ENCODE measurements around the gene ARPIN. TPM values are rescaled to one million over a fixed set of nuclear protein-coding genes. Genes with fewer than 3 reads are reported as not detected.

ARPIN gene
- total RNA-seq, 2 experiments from 2014 or later = not detected

DNA sequence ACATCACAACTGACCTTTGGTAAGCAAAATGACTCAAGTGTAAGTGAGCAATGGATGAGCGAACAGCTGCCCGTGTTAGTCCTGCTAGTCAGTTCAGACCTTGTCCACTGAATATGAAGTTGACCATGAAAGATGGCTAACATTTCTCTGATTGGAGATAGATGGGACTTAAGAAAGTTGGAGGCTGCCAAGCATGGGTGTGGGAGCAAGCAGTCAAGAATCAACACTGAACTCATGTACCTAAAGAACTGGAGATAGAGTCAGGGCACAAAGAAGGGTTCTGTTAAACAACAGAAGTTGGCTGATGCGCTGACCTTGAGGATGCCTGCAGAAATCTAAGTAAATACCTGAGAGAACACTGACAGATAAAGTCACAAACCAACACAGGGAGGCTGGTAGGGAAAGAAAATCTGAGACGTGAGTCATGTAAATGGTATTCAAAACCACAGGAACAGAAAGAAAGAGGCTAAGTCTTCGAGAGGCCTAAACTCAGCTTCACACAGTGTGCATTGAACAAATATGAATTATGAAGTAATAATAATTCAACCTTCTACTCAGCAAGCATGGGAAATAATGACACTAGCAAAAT lies 67.4 kb downstream of the ARPIN start:
- peaks cover 8% of the 10 kb centered on the region; the same call in 1 of the 2 replicates for H3K36me3 ChIP-seq (ENCODE audit: insufficient read depth, low read length)
- H2AFZ ChIP-seq (ENCODE audit: low read length) = no peak overlapping the region
- no peak overlapping the region for H3K4me3 ChIP-seq (ENCODE audit: low read depth, low read length, poor library complexity, severe bottlenecking)
- no peaks in the 10 kb centered on the region for H3K79me2 ChIP-seq (ENCODE audit: insufficient read depth, low read depth, low read length)
- no peak overlapping the region for H3K4me2 ChIP-seq (ENCODE audit: low read length)
- DNase-seq (ENCODE audit: low spot score) = no peak
- H4K20me1 ChIP-seq (ENCODE audit: insufficient read depth, low read length) = no peaks in the 10 kb centered on the region
- no peaks in the 10 kb centered on the region for H3K4me1 ChIP-seq (ENCODE audit: insufficient read depth, low read length, poor library complexity, severe bottlenecking)
- ChIA-PET POLR2A (interaction anchor here (0.7 kb wide), 1 partner anchor 127 kb away, joined by 3 read pairs; no protein-coding TSS in a partner anchor), CTCF (ENCODE audit: unreplicated experiment) (no interaction called here)
- intact Hi-C loops (cut with micrococcal nuclease; ENCODE audit: unreplicated experiment) = no loop called here
- no peak for TF ChIP-seq EZH2phosphoT487 (IDR thresholded peaks at IDR 0.05; ENCODE audit: borderline replicate concordance, low read depth, low read length)
- TF ChIP-seq, protein P1, sequence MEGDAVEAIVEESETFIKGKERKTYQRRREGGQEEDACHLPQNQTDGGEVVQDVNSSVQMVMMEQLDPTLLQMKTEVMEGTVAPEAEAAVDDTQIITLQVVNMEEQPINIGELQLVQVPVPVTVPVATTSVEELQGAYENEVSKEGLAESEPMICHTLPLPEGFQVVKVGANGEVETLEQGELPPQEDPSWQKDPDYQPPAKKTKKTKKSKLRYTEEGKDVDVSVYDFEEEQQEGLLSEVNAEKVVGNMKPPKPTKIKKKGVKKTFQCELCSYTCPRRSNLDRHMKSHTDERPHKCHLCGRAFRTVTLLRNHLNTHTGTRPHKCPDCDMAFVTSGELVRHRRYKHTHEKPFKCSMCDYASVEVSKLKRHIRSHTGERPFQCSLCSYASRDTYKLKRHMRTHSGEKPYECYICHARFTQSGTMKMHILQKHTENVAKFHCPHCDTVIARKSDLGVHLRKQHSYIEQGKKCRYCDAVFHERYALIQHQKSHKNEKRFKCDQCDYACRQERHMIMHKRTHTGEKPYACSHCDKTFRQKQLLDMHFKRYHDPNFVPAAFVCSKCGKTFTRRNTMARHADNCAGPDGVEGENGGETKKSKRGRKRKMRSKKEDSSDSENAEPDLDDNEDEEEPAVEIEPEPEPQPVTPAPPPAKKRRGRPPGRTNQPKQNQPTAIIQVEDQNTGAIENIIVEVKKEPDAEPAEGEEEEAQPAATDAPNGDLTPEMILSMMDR (conservative IDR thresholded peaks at IDR 0.05; ENCODE audit: low read length) = no peak
- H3K27ac ChIP-seq (ENCODE audit: low read depth, low read length, poor library complexity, severe bottlenecking) = no peak overlapping the region
- no peaks in the 10 kb centered on the region for H3K9me2 ChIP-seq (ENCODE audit: insufficient read depth, low read length)
- H3K9me3 ChIP-seq (ENCODE audit: low read length) = no peaks in the 10 kb centered on the region
- BruUV-seq (replicated peaks) = no TSS peak

Small RNAs within 50 kb of the gene (microRNA-seq; reads per million reads assigned to microRNA genes)
- 6.1 reads per million for gene MIR5009 (ENCODE audit: borderline replicate concordance)
- not detected for gene MIR5094 (ENCODE audit: borderline replicate concordance)

Small RNAs within 50 kb of the gene (small RNA-seq; reads per million reads assigned to genes)
- not detected for gene MIR5009
- not detected for gene MIR5094
- gene RNU6-1111P = not detected
- gene RNU7-111P = not detected

Other genes with a start within 250 kb of the ARPIN start
- gene PLIN1, start 233.6 kb downstream of the ARPIN start, total RNA-seq (2014; rRNA removed; shearing (Covaris generic)) = not detected in 2 replicates
- gene PLIN1, start 233.6 kb downstream of the ARPIN start, total RNA-seq (2022) = 0.19 and 0.46 TPM in 2 replicates
- 2.0 and 2.4 TPM in 2 replicates for gene PEX11A, start 222.2 kb downstream of the ARPIN start, total RNA-seq (2014; rRNA removed; shearing (Covaris generic))
- 0.77 and 2.8 TPM in 2 replicates for gene PEX11A, start 222.2 kb downstream of the ARPIN start, total RNA-seq (2022)
- 0.19 TPM in 1 of 2 replicates, not detected in the other for gene WDR93, start 222.1 kb downstream of the ARPIN start, total RNA-seq (2014; rRNA removed; shearing (Covaris generic))
- not detected in 2 replicates for gene WDR93, start 222.1 kb downstream of the ARPIN start, total RNA-seq (2022)
- gene MESP1, start 161.7 kb downstream of the ARPIN start, total RNA-seq (2014; rRNA removed; shearing (Covaris generic)) = 0.05 and 3.5 TPM in 2 replicates
- not detected in 2 replicates for gene MESP1, start 161.7 kb downstream of the ARPIN start, total RNA-seq (2022)
- not detected in 2 replicates for gene MESP2, start 136.6 kb downstream of the ARPIN start, total RNA-seq (2014; rRNA removed; shearing (Covaris generic))
- gene MESP2, start 136.6 kb downstream of the ARPIN start, total RNA-seq (2022) = not detected in 2 replicates
- gene ANPEP, start 98.1 kb downstream of the ARPIN start, total RNA-seq (2014; rRNA removed; shearing (Covaris generic)) = 0.03 and 0.10 TPM in 2 replicates
- 0.29 TPM in 1 of 2 replicates, not detected in the other for gene ANPEP, start 98.1 kb downstream of the ARPIN start, total RNA-seq (2022)
- gene AP3S2, start 19.0 kb downstream of the ARPIN start, total RNA-seq (2014; rRNA removed; shearing (Covaris generic)) = 20.8 and 28.5 TPM in 2 replicates
- gene AP3S2, start 19.0 kb downstream of the ARPIN start, total RNA-seq (2022) = 30.4 and 37.4 TPM in 2 replicates
- 8.6 and 13.8 TPM in 2 replicates for gene ZNF710, start 88.4 kb upstream of the ARPIN start, total RNA-seq (2014; rRNA removed; shearing (Covaris generic))
- gene ZNF710, start 88.4 kb upstream of the ARPIN start, total RNA-seq (2022) = 19.0 and 21.9 TPM in 2 replicates
- 204 and 220 TPM in 2 replicates for gene IDH2, start 189.5 kb upstream of the ARPIN start, total RNA-seq (2014; rRNA removed; shearing (Covaris generic))
- 216 and 224 TPM in 2 replicates for gene IDH2, start 189.5 kb upstream of the ARPIN start, total RNA-seq (2022)

Data from OCI-LY7 (cell line).